ENCODE data around the gene CLEC18C.
"Not testable (repeated sequence)": the region's sequence is repeated elsewhere in the genome, so short reads cannot be mapped to it uniquely, and the experiment has no call there.

Gene CLEC18C

DNA sequence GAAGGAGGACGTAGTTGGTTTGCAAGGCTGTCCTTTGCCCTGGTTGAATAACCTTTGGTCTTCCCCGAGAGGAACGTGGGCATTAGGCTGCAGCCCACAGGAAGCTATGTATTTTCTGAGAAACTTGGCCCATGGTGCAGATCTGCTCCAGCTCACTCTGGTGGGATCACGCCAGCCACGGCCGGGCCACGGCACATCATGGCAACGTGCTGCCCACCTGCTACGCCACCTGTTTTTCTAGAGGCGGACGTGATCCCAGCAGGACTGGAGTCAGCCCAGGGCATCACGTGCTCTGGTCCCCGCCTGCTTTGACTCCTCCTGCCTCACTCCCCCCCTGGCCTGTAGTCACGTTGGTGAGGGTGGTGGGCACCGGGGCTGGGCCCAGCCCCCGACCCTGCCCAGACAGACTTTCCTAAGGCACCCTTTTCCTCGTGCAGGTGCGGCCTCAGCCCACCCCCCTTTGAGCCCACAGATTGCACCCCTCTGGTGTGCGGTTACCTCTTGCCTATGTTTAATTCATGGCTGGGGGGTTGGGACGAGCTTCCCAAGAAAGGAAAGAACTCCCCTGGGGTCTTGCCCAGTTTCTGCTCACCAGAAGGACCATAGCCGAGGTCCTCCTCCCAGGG is at the start of gene CLEC18C:
CLEC18C (plus strand) TSS at position 576 of the 626 bp plus-strand sequence. CDS start 492 bp downstream, outside the sequence.
- in situ Hi-C loops (cut with MboI; ENCODE audit: low sequenced_read_pairs) = not testable (repeated sequence)

DNA sequence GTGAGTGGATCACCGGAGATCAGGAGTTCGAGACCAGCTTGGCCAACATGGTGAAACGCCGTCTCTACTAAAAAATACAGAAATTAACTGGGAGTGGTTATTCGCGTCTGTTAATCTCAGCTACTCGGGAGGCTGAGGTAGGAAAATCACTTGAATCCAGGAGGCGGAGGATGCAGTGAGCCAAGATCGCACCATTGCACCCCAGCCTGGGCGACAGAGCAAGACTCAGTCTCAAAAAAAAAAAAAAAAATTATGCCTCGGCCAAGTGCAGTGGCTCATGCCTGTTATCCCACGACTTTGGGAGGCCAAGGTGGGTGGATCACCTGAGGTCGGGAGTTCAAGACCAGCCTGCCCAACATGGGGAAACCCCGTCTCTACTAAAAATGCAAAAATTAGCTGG is 49.8 kb upstream of the CLEC18C start:
- H3K36me3 ChIP-seq (replicated peaks) = peaks cover 21% of the 10 kb centered on the region
- in situ Hi-C loops (cut with MboI; ENCODE audit: low sequenced_read_pairs) = not testable (repeated sequence)

More for the DNA sequence above, at the start of gene CLEC18C:
- not testable (repeated sequence) for H3K4me3 ChIP-seq; H3K4me1 ChIP-seq; H3K27me3 ChIP-seq (ENCODE audit: low read depth); DNase-seq (ENCODE audit: low spot score in 2 of 2); H3K36me3 ChIP-seq (replicated peaks); H3K9me3 ChIP-seq

DNA sequence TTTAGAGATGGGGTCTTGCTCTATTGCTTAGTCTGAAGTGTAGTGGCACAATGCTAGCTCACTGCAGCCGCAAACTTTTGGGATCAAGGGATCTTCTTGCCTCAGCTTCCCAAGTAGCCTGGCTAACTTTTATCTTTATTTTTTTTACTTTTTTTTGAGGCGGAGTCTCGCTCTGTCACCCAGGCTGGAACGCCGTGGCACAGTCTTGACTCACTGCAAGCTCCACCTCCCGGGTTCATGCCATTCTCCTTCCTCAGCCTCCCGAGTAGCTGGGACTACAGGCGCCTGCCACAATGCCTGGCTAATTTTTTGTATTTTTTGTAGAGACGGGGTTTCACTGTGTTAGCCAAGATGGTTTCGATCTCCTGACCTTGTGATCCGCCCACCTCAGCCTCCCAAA is 47.4 kb upstream of the CLEC18C start:
- H3K4me1 ChIP-seq; H3K4me3 ChIP-seq; in situ Hi-C loops (cut with MboI; ENCODE audit: low sequenced_read_pairs); H3K27me3 ChIP-seq (ENCODE audit: low read depth); DNase-seq (ENCODE audit: low spot score in 2 of 2); H3K9me3 ChIP-seq: not testable (repeated sequence)
- H3K36me3 ChIP-seq (replicated peaks) = peaks cover 35% of the 10 kb centered on the region

More for the DNA sequence above, 49.8 kb upstream of the CLEC18C start:
- DNase-seq (ENCODE audit: low spot score in 2 of 2); H3K4me1 ChIP-seq; H3K4me3 ChIP-seq; H3K27me3 ChIP-seq (ENCODE audit: low read depth); H3K9me3 ChIP-seq: not testable (repeated sequence)

DNA sequence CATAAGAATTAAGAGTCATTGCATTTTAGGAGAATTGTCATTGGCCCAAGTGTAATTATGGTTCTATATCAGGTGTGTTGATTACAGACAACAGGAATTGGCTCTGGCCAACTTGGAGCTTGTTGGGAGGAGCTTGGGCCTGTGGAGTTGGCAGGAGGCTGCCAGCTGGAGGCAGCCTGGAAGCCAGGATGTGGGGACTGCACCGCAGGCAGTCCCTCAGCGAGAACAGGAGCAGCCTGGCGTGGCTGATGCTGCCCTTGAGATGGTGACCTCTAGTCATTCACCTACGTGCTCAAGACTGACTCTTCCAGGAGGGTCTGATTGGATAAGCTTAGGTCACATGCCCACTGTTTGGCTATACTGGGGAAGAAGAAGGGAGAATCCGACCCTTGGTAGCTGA is 45.9 kb upstream of the CLEC18C start:
- H3K4me1 ChIP-seq; in situ Hi-C loops (cut with MboI; ENCODE audit: low sequenced_read_pairs); H3K9me3 ChIP-seq; DNase-seq (ENCODE audit: low spot score in 2 of 2); H3K4me3 ChIP-seq; H3K27me3 ChIP-seq (ENCODE audit: low read depth): not testable (repeated sequence)
- peaks cover 31% of the 10 kb centered on the region for H3K36me3 ChIP-seq (replicated peaks)

DNA sequence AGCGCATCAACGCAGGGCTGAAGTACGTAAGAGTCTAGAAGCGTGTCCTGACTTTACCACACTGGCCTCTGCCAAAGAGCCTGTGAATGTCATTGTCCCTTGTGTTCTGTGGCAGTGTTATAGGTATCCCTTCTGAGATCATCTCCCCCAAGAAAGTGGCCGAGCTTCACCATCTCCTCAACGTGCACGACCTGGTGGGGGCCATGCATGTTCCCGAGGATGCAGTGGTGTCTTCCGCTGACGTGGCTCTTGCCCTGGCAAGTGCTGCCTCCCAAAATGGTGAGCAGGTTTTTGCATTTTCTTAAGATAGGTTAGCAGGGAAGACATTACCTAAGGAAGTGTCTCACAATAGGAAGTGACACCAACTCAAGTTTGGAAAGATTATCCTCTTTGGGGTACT is 44.7 kb upstream of the CLEC18C start:
- H3K27me3 ChIP-seq (ENCODE audit: low read depth); H3K9me3 ChIP-seq; DNase-seq (ENCODE audit: low spot score in 2 of 2); in situ Hi-C loops (cut with MboI; ENCODE audit: low sequenced_read_pairs); H3K4me1 ChIP-seq; H3K4me3 ChIP-seq: not testable (repeated sequence)
- H3K36me3 ChIP-seq (replicated peaks) = peaks cover 36% of the 10 kb centered on the region

DNA sequence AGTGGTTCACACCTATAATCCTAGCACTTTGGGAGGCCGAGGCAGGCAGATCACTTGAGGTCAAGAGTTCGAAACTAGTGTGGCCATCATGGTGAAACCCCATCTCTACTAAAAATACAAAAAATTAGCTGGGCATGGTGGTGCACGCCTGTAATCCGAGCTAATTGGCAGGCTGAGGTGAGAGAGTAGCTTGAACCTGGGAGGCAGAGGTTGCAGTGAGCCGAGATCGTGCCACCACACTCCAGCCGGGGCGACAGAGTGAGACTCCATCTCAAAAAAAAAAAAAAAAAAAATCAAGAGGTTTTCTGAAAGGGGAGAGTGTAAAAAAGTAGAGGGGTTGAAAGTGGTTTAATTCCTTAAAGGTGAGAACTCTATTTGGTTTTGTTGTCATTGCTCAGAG is 37.8 kb upstream of the CLEC18C start:
- H3K9me3 ChIP-seq; in situ Hi-C loops (cut with MboI; ENCODE audit: low sequenced_read_pairs); DNase-seq (ENCODE audit: low spot score in 2 of 2); H3K27me3 ChIP-seq (ENCODE audit: low read depth); H3K4me3 ChIP-seq; H3K4me1 ChIP-seq: not testable (repeated sequence)
- peaks cover 46% of the 10 kb centered on the region for H3K36me3 ChIP-seq (replicated peaks)

DNA sequence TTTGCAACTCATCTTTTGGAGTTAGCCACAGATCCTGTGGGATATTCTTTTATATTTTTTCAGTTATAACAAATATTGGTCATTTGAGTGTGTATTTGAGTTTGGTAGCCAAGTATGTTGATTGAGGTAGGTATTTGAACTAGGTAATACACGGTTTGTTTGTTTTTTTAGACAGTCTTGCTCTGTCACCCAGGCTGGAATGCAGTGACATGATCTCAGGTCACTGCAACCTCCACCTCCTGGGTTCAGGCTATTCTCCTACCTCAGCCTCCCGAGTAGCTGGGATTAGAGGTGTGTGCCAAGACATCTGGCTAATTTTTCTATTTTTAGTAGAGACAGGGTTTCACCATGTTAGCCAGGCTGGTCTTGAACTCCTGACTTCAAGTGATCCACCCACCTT is 37.0 kb upstream of the CLEC18C start:
- DNase-seq (ENCODE audit: low spot score in 2 of 2); H3K27me3 ChIP-seq (ENCODE audit: low read depth); H3K4me1 ChIP-seq; in situ Hi-C loops (cut with MboI; ENCODE audit: low sequenced_read_pairs); H3K9me3 ChIP-seq; H3K4me3 ChIP-seq: not testable (repeated sequence)
- peaks cover 49% of the 10 kb centered on the region for H3K36me3 ChIP-seq (replicated peaks)

DNA sequence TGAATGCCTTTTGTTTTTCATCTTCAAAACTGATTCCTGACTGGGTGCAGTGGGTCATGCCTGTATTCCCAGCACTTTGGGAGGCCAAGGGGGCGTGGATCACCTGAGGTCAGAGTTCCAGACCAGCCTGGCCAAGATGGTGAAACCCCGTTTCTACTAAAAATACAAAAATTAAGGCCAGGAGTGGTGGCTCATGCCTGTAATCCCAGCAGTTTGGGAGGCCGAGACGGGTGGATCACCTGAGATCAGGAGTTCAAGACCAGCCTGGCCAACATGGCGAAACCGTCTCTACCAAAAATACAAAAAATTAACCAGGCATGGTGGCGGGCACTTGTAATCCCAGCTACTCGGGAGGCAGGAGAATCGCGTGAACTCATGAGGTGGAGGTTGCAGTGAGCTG is 30.8 kb upstream of the CLEC18C start:
- H3K36me3 ChIP-seq (replicated peaks) = peaks cover 43% of the 10 kb centered on the region
- H3K27me3 ChIP-seq (ENCODE audit: low read depth); in situ Hi-C loops (cut with MboI; ENCODE audit: low sequenced_read_pairs); DNase-seq (ENCODE audit: low spot score in 2 of 2); H3K4me1 ChIP-seq; H3K9me3 ChIP-seq; H3K4me3 ChIP-seq: not testable (repeated sequence)

DNA sequence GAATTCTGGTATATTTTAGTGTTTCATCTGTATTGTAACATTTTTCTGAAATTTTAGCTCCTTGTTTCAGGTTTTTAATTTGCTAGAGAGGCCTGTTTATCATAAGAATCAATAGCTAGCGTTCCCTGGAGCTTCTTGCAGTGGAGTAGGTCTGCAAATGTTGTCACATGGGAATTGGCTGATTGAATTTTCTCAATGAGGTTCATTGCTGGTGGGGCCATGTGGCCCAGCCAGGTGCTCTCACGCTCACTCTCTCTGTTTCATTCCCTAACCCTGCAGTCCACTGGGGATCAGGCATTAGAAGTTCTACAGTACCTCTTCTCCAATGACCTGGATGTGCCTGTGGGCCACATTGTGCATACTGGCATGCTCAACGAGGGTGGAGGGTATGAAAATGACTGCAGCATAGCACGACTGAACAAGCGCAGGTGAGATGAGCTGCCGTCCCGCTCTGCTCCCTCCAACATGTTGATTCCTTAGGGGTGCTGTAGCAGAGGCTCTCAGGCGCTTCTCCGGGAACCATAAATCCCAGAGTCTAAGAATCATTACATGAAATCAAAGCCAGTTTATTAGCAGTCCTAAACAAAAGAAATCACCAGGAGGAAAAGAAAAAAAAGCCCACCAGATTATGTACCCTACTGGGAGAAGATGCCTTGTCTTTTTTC is 30.2 kb upstream of the CLEC18C start:
- peaks cover 42% of the 10 kb centered on the region for H3K36me3 ChIP-seq (replicated peaks)
- H3K4me1 ChIP-seq; in situ Hi-C loops (cut with MboI; ENCODE audit: low sequenced_read_pairs); H3K9me3 ChIP-seq; DNase-seq (ENCODE audit: low spot score in 2 of 2); H3K27me3 ChIP-seq (ENCODE audit: low read depth); H3K4me3 ChIP-seq: not testable (repeated sequence)

DNA sequence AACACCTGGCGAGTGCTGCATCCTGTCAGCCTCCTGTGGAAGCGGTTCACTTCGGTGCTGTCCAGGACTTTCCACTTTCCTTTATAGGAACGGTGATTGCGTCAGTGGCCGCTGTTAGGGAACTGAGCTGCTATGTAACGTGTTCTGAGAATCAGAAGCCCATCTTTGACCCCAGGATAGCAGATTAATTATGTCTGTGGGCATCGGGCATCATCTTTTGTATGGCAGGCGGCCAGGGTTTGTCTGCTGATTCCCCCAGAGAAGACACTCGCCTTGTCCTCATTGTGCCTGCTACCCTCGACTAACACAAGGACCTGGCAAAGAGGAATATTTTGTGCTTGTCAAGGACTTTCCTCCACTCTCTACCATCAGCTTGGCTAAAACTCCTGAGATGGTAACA is 25.7 kb upstream of the CLEC18C start:
- H3K4me3 ChIP-seq; H3K9me3 ChIP-seq; H3K4me1 ChIP-seq; DNase-seq (ENCODE audit: low spot score in 2 of 2); in situ Hi-C loops (cut with MboI; ENCODE audit: low sequenced_read_pairs); H3K27me3 ChIP-seq (ENCODE audit: low read depth): not testable (repeated sequence)
- H3K36me3 ChIP-seq (replicated peaks) = peaks cover 54% of the 10 kb centered on the region

DNA sequence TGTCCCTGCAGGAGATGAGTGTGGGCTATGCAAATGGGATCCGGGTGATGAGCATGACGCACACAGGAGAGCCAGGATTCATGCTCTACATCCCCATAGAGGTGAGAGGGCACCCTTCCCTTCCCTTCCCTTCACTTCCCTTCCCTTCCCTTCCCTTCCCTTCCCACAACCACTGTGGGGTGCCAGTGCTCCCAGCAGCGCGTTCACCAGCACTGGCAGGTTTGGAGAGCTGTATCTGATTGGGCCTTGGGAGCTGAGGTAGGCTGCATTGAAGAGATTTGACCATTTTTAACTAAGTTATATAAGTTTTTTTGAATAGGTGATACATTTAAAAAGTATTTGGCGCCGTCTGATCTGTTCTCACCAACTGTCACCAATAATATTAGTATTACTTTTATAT is 25.1 kb upstream of the CLEC18C start:
- H3K9me3 ChIP-seq; in situ Hi-C loops (cut with MboI; ENCODE audit: low sequenced_read_pairs); H3K27me3 ChIP-seq (ENCODE audit: low read depth); DNase-seq (ENCODE audit: low spot score in 2 of 2); H3K4me1 ChIP-seq; H3K4me3 ChIP-seq: not testable (repeated sequence)
- peaks cover 56% of the 10 kb centered on the region for H3K36me3 ChIP-seq (replicated peaks)

DNA sequence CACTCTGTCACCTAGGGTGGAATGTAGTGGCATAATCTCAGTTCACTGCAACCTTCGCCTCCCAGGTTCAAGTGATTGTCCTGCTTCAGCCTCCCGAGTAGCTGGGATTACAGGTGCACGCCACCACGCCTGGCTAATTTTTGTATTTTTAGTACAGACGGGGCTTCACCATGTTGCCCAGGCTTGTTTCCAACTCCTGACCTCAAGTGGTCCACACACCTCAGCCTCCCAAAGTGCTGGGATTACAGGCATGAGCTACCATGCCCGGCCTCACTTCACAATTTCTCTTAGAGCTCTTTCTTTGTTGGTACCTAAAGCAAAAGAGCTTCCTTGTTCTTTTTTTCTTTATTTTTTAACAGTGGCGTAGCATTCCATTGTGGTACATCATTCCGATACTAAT is 24.3 kb upstream of the CLEC18C start:
- H3K4me1 ChIP-seq; H3K9me3 ChIP-seq; H3K27me3 ChIP-seq (ENCODE audit: low read depth); in situ Hi-C loops (cut with MboI; ENCODE audit: low sequenced_read_pairs); DNase-seq (ENCODE audit: low spot score in 2 of 2); H3K4me3 ChIP-seq: not testable (repeated sequence)
- H3K36me3 ChIP-seq (replicated peaks) = peaks cover 62% of the 10 kb centered on the region

DNA sequence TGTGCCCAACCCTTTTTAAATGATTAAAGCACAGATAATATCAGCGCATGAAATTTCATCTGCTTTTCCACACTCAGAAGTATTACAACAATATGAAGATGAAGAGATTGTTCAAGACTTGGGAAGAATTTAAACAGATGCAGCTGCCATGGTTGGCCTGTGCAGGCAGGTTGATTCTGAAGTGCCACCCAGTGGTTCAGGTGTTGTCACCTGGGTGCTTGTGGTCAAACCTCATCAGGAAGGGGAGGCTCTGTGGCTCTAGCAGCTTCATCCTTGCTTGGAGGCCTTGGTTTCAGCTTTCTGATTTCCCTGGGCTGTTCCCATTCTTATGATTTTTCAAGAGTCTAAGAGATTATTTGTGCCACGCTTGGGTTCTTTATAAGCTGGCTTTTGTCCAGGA is 22.2 kb upstream of the CLEC18C start:
- in situ Hi-C loops (cut with MboI; ENCODE audit: low sequenced_read_pairs) = no loop called here
- no peak for DNase-seq (ENCODE audit: low spot score in 2 of 2)
- Histone ChIP-seq H3K36me3 (replicated peaks) (peaks cover 69% of the 10 kb centered on the region), H3K27me3 (ENCODE audit: low read depth) (no peaks in the 10 kb centered on the region), H3K9me3 (no peaks in the 10 kb centered on the region), H3K4me3 (no peak overlapping the region), H3K4me1 (no peaks in the 10 kb centered on the region)

DNA sequence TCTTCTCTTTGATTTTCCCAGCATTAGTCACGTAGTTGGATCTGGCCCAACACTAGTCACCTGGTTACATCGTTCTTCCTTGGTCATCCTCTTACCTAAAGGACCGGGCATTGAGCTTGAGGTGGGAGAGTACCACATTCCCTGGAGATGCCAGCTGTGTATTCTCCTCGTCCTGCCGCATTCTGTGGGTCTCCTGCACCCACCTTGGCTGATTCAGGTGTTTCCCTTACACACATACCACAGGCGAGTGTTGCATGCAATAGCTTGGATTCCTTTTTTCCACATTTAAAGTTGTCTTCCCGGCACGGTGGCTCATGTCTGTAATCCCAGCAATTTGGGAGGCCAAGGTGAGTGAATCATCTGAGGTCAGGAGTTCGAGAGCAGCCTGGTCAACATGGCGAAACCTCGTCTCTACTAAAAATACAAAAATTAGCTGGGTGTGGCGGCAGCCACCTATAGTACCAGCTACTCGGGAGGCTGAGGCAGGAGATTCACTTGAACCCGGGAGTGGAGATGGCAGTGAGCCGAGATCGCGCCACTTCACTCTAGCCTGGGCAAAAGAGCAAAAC is 21.6 kb upstream of the CLEC18C start:
- Histone ChIP-seq H3K27me3 (ENCODE audit: low read depth) (no peaks in the 10 kb centered on the region), H3K4me1 (no peaks in the 10 kb centered on the region), H3K4me3 (no peak overlapping the region), H3K36me3 (replicated peaks) (peaks cover 75% of the 10 kb centered on the region), H3K9me3 (no peaks in the 10 kb centered on the region)
- in situ Hi-C loops (cut with MboI; ENCODE audit: low sequenced_read_pairs) = no loop called here
- no peak for DNase-seq (ENCODE audit: low spot score in 2 of 2)

Measured in HAP-1 (cell line).